Ishikawa (cell line): ENCODE measurements around the gene MATN1.

ENCODE experiments used
- CREB1 ChIP-seq: IDR thresholded peaks from 2 replicates; pipeline ENCODE4 v1.6.1; 2012; ENCODE audit warnings: low read depth
- TAF1 ChIP-seq: IDR thresholded peaks from 2 replicates; pipeline ENCODE4 v1.6.1; 2012; ENCODE audit warnings: low read depth, mild to moderate bottlenecking

- TF ChIP-seq CREB1 (no peak), TAF1 (no peak)
These were observed 25.5 kb upstream of the MATN1 start for GRCh38 chr1:30748699-30749401.
